ENCODE measurements around the gene DNAJA2. TPM values are rescaled to one million over a fixed set of nuclear protein-coding genes. Genes with fewer than 3 reads are reported as not detected.

DNAJA2 gene
- total and polyA plus RNA-seq, 2 of the 8 experiments (the other 6 are each of a cell fraction or from before 2014, with no cell fraction given), result 9.4 to 93.8 TPM

DNA sequence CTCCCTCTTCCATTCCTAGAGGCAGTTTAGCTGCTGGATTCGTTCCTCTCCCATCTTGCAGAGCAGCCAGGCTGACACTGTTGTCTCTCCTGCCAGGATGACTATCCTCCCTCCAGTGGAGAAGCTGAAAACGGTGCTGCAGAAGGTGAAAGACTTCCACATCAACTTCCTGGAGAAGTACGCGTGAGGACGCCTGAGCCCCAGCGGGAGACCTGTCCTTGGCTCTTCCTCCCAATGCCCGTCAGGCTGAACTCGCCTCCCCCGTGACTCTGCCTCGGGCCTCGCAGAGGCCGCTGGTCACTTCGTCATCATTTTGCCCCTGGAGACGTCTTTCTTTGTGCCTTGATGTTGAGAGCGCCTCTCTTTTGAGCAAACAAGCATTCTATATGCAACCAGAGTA, 44.7 kb downstream of the DNAJA2 start (continued):
- no peak for TF ChIP-seq CTCF (IDR thresholded peaks at IDR 0.05; ENCODE audit: control extremely low read depth in 1 of 3, insufficient read depth in 1 of 3, low read depth in 1 of 3, low read length in 3 of 3)

Data from H1 (cell line).